SKM-1 (cell line): ENCODE measurements around the gene LAPTM5.

Experiments used
- DNase-seq: peaks from one replicate; lab custom pipeline; 2025; ENCODE audit not compliant: unreplicated experiment; lab: John Stamatoyannopoulos, UW

Gene LAPTM5

DNA sequence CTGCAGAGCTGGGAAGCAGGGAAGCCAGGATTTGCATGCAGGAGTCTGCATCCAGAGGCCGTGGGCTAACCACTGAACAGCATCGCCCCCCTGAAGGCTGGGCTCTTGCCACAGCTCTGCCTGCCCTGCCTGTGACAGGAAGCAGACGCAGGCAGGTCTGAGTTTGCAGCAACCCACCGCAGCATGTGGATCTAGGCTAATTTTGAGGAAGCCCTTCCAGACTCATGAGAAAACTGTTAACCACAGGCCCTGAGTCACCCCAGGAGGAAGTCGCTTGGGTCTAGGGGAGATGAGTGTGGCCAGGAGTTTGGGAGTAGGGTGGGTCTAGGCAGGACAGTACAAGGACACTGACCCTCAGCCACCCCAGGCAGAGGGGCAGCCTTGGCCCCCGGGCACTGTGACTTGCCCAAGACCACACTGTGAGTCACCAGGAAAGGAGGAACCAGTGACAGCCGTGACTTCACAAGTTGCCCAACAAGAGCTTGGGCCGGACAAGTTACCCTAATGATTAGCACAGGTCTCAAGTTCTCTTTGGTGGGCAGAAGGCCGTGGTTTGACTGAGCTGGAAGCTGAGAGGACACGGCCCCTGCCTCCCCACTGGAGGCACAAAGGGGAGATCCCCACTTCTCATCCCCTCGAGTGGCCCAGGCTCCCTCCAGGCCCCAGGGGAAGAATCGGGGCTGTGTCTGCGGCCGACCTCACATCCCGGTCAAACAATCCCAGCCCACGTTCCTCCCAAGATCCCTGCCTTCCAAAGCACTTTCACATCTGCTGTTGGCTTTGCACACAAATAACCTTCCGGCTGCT, 826 bp downstream of the LAPTM5 start:
- peak; percentile 100 for DNase-seq

DNA sequence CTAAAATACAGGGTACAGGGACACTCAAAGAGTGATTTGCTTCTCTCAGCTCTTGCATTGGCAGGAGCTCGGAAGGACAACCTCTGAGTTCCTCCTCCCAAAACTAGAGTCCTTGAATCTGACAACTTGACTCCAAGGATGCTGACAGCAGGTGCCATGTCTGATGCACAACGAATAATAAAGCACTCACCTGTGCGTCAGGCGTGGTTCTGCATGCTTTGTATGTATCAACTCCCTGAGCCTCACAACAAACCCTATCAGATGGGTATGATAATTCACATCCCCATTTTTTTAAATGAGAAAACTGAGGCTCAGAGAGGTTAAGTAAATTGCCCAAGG, 1.4 kb downstream of the LAPTM5 start:
- DNase-seq: no peak

DNA sequence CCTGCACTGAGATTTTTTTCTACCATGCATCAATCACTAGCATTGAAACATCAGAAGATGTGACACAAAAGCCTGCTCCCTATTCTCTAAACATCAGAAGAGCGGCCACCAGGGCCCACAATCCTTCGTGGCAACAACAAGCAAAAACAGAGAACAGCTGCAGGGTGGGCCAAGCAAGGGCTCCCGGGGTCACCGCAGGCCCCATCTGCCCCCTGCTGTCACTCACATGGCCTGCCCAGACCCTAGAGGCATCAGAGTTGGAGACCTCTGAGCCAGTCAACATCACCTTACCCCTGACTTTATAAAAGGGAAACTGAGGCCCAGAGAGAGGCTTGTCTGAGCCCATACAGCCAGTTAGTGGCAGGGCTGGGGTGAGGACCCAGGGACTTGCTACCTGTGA, 1.8 kb downstream of the LAPTM5 start:
- DNase-seq: no peak

DNA sequence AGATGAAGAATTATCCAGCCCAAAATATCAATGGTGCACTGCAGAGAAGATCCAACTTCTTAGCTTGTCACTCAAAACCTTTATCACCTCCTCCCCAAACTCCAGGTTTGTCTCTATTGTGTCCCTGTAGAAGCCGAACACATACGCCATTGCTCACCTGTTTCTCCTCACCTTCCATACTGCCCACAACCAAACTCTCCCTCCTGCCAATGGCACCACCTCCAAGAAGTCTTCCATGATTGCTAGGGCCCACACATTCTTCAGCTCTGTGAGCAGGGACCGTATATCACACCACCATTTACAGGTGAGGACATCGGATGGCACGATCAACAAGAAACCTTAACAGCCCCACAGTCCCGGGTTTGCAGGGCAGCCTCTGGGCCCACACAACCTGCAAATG, 2.2 kb downstream of the LAPTM5 start:
- DNase-seq: no peak

DNA sequence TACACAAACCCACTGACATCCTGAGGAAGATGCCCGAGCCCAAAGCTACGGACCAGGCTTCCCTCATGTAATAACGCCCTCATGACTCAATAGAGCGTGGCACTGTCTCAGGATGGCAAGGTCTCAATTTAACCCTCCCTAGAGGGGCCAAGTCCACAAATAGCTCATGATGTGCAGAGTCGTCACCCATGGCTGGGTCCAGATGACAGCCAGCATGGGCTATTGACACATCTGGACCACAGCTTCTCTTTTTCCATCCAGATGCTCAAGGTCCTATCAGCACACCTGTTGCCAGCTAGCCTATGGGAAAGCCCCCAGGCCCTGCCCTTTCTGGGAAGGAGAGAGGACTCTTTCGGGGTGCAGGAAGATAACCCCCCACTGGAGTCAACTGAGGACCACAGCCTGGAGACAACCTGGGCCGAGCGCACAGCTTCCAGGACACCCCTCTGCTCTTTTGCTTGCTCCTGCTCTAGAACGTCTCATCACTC, 2.8 kb downstream of the LAPTM5 start:
- no peak for DNase-seq

DNA sequence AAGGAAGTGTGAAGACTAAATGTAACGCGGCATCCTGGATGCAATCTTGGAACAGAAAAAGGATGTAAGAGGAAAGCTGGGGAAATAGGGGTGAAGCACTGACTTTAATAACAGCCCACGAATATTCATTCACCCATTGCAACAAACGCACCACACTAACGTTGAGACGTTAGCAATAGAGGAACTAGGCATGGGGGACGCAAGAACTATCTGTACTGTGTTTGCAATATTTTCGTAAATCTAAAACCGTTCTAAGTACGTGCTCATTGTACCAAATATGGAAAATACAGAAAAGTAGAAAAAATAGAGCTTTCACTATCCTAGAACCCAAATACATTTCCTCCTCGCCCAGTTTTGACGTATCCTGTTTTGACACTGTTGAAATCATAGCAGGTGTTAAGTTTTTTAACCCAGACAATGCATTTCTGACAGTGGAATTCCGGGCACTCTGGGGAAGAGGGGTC, 3.9 kb downstream of the LAPTM5 start:
- DNase-seq: no peak

DNA sequence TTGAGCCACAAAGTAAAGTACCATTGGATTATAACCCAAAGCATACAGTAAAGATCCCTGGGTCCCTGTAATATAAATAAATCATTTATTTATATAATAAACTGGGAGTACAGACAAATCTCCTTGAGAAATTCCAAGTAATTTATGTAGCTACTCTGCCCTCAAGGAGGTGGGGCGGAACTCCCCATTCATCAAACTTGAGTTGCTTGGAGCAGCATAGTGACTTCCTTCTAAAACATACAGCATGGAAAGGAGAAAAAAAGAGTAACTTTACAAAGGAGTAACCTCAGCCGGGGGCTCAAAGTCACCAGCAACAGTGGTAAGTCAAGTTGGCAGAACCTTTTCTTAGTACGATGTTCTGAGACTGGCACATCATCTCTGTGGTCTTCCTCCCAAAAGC, 4.5 kb downstream of the LAPTM5 start:
- no peak for DNase-seq

DNA sequence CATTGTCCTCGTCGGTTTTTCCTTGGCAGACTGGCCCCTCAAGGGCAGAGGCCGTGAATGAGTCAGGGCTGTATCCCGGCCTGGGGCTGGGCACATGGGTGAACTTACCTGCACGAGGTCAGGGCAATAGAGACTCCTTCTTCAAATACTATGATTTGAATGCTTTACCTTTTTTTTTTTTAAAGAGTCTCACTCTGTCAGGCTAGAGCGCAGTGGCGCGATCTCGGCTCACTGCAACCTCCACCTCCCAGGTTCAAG, 5.0 kb downstream of the LAPTM5 start:
- no peak for DNase-seq

DNA sequence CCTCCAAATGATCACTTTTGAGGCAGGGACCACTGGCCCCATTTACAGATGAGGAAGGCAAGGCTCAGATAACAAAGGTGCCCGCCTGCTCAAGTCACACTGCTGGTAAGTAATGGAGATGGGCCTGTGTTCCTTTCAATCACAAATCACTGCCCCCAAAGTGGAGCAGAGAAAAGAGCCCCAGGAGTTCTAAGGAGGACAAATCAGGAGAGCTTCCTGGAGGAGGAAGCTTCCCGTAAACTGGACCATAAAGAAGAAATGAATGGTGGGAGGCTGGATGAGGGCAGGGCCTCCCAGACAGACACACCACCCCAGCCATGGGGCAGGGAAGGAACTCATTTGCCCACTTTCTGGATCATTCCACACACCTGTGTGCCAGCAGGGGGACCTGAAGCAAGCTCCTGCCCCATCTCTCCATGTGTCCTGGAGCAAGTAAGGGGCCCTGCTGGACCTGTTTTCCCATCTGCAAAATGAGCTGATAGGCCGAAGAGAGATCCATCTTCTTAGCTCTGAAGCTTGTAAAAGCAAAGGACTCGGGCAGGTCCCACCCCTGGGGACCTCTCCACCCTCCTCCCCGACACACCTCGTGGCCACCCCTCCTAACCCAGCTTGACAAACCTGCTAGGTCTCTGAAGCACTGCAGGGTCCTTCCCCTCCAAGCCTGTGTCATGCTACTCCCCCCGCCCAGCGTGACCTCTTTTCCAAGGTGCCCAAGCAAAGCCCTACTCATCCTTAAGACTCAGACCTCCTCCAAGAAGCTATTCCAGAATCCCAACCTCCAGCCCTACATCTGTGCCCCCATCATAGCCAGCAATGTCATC, 5.5 kb downstream of the LAPTM5 start:
- DNase-seq: no peak

DNA sequence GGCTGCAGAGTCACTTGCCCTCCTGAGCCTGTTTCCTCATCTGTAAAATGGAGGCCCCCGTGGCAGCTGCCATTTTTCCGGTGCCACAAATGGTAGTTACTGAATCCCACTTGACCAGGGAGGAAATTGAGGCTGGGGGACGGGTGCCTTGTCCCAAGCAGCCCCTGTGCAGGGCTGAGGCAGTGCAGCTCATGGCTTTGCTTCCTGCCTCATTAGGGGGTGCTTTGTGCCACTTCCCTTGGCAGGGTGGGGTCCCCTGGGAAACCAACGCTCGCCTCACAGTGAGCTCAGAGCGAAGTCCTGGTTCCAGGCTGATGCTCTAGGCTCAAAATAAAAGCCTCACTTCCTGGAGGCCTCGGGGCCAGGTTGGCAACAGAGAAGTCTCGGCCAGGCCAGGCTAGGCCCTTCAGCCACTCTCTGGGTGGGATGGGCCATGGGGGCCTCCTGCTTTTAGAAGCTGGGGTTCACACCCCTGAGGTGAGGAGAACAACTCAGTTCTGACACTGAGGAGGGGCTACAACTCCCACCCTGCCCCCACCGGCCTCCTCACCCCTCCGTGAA, 6.8 kb downstream of the LAPTM5 start:
- no peak for DNase-seq

DNA sequence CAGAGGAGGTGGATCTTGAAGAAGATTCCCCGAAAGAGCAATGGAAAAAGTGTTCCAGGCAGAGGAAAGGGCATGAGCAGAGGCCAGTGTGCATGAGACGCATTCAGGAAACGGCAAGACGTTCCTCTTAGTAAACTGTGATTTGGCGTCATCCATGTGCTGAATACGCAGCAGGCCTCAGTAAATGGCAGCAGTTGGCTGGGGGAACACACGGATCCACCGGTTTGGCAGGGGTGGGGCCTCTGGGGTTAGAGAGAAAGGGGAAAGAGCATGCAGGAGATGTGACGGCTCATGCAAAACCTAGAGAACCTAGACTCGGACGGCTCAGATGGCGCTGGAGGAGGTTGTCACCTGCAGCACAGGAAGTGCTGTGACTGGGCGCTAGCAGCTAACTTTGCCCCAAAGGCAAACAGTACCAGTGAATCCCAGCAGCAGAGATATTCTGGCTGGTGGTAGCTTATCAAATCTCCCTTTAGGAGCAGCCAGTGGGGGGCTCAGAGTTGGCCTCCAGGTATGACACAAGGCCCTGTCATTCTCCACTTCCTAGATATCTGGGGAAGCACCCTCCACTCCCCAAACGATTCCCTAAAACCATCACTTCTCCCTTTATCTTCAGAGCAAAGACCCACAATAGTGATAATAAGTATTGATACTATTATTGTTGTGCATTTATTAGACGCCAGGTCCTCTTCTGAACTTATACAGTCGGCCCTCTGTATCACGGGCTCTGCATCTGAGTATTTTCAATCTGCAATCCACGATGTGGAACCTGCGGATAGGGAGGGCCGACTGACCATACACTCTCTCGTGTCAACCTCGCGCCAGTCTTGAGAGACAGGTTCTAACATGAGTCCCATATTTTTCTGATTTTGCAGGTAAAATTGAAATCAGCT, 7.6 kb downstream of the LAPTM5 start:
- no peak for DNase-seq

DNA sequence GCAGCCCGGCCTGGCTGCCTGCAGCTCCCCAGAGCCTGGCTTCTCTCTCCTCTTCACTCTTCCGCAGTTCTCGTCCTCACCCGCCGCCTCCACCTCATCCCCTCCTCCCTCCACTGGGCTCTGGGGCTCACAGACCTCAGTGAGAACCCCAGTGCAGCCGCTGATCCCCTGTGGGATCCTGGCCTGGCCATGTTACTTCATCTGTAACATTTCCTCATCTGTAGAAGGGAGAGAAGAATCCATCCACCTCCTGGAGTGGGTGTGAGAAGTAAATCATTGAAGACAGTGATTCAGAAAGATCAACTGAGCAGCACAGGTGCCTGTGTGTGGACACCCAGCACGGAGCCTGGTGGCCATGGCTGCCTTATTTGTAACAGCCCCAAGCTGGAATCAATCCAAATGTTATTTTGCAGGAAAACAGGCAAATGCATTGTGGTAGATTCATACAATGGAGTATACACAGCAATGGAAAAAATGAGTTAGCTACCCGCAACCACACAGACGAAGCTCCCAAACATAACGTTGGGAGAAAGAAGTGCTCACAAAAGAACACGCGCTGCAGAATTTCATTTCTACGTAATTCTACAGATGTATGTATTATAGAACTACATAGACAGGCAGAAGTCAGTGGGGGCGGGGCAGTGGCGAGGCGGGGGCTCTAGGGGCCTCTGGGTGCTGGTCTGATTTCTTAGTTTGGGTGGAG, 8.7 kb downstream of the LAPTM5 start:
- DNase-seq: no peak

DNA sequence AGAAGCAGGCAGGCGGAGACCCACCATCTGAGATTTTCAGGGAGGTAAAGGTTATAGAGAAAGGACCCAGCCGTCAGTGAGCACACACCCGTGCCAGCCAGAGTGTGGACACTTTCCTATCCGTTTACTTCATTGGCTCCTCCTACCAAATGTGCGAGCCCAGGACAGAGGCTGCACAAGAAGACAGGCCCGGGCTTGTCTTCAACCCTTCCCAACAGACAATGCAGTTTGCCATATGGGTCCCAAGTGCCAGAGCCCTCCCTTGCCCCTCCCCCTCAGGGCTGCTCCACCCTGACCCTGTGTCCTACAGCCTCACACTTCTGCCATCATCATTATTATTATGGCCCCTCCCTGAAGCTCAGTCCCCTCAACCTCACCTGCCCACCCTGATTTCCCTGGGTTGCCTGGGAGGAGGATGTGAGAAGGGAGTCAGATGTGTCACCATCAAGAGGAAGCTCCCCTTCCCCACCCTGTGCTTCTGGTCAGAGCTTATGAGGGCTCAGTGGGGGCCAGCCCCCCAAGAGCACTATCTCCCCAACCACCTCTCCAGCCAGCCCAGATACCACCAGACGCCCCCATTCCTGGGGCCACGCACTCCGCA, 9.4 kb downstream of the LAPTM5 start:
- no peak for DNase-seq

DNA sequence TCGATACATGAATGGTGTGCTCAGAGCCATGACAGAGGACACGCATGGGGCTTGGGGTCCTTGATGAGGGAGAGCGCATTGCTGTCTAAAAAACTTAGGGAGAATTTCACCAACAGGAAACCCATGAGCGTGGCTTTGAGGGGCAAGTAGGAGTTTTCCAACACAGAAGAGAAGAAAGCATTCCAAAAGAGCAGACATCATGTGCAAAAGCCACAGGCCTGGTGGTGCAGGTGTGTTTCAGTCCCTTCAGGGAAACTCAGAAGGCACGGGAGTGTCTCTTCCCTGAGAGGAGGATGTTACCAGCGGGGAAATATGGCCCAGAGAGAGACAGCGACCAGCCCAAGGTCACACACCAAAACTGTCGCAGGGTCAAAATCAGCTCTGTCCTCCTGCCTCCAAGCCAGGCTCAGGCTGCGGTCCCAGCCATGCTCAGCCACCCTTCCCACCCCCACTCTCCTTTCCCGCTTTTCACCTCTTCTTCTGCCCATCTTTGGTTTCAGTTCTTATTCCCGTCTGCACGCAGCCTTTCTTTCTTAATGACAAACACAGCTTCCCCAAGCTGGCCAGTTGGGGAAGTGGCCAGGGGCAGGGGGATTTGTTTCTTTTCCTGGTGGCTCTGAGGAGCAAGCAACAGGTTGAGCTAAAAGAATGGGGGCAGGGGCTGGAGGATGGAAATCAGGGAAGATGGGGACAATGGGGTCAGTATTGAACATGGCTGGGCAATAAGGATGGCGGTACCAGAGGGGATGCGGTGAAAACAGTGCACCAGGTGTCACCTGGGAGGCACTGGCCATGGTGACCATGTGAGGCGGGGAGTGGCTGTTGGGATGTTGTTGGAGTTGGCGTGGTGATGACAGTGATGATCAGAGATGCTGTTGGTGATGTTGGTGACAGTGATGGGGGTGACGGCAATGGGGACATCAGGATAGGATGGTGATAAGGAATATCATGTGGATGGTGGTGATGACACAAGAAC, 10.3 kb downstream of the LAPTM5 start:
- no peak for DNase-seq

DNA sequence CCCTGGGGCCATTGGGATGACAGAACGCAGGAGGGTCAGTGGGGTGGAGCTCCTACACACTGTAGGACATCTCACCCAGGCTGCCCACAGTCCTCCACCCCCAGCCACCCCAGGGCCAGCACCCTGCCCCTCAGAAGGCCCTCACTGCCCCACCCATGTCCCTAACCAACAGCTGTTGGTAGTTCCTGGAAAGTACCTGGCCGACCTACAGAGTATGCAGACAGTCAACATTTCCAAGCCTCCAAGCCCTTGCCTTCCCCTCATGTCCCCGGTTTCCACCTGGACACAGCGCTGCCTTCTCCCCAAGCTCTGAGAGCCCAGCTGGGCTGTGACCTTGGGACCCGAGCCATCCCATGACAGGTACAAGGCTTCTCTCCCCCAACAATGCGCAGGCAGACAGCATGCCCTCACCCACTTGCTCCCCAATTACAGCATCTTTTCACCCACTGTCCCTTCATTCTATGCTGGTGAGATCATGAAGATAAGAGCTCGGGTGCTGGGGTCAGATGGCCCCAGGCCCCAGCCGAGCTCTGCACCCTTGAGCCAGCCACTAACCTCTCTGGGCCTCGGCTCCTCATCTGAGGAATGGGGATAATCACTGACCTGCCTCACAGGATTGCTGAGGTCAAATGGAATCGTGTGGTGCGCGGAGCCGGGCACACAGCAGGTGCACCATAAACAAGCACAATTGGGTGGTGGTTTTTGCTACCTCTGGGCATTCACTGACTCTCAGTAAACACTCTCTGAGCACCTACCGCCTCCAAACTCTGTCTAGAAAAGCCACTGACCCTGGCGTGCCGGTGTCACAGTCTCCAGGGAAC, 11.2 kb downstream of the LAPTM5 start:
- DNase-seq: no peak

DNA sequence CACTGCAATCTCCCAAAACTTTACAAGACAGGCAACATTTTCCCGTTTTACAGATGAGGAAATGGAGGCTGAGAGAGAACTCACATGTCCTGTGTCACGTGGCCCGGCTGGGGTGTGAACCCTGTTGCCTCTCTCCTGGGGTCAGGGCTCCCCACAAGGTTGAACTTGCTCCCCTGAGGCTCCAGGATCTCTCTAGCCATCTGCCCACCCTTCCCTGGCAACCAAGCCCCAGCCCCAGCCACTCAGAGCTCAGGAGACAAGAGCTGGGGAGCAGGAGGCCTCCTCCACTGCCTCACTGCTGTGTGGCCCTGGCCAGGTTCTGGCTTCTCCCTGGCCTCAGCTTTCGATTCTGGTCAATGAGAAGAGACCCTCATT, 11.8 kb downstream of the LAPTM5 start:
- no peak for DNase-seq

DNA sequence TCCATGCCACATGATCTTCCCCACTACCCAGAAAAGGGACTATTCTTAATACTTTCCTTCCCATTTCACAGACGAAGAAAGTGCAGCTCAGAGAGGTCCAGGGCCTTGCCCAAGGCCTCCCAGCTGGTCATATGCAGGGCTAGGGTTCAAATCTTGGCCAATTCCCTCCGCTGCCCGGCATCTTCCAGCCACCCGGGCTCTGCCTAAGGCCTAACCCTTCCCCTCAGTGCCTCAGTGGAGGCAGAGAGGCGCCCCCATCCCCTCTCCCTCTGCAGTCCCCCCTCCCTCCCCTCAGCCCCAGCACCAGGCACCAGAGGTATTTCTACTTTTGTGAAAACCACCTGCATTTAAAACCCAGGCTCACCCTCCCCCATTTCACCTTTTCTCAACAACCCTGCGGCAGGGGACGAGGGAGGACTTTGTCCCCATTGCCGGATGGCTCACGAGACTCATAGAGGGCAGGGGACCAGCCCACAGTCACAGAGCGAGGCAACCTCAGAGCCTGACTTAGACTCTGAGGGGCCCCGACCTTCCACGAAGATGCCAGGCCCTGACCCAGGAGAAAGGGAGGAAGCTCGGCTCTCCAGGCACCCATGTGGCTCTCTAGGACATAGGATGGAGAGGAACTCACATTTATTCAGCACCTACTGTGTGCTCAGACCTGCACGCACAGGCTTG, 12.3 kb downstream of the LAPTM5 start:
- no peak for DNase-seq
